ENCODE measurements around the gene NPR2. TPM values are rescaled to one million over a fixed set of nuclear protein-coding genes. Genes with fewer than 3 reads are reported as not detected.

Gene NPR2
- total and polyA plus RNA-seq, 3 experiments from 2014 or later = 0.26 to 8.6 (median 5.2) TPM

DNA sequence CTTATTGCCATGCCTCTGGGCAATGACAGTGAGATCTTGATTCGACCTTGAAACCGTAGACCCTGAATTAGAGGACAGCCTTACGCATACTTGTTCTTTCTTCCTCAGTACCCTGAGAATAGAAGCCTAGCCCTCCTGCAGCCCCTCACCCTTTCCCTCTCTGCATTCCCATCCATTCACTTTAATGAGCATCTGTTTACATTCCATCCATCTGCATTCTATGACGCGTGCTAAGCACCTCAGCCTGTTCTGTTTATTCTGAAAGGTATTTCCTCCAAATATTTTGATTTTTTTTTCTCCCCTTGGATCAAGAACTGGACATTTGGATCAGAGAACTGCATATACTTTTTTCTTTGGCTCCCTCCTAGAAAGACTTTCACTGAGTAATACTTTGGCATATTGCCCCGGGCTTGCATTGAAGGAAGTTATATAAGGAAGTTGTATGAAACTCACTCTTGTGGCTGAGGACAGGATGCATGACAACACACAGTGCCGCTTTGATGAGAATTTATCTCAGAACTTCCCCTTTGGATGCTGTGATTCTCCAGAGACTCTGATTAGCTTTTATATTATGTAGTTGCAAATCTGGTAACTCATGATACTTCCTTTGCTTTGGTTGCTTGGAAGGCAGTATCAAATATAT is 53.4 kb downstream of the NPR2 start:
- H3K36me3 ChIP-seq (ENCODE audit: insufficient read depth, low read length) = no peaks in the 10 kb centered on the region
- no peaks in the 10 kb centered on the region for H3K27me3 ChIP-seq (ENCODE audit: insufficient read depth, low read length, poor library complexity, severe bottlenecking)
- H3K9me3 Mint-ChIP-seq = no peaks in the 10 kb centered on the region
- H3K9me3 ChIP-seq (ENCODE audit: low read length) = no peaks in the 10 kb centered on the region
- no peak overlapping the region for H3K27ac ChIP-seq (ENCODE audit: low read depth, low read length)
- H3K4me3 Mint-ChIP-seq = no peak overlapping the region
- H3K27me3 Mint-ChIP-seq = no peaks in the 10 kb centered on the region
- no peak overlapping the region for H3K4me3 ChIP-seq (ENCODE audit: low read length)
- peak overlapping the region in 6 of 8 donors; percentile 8 to 74 (median 46) for H3K27ac Mint-ChIP-seq
- H3K4me1 Mint-ChIP-seq = peaks cover 16 to 17% (median 16%) of the 10 kb centered on the region in 3 donors
- CTCF ChIA-PET = no interaction called here
- POLR2A ChIA-PET = no interaction called here
- H3K36me3 Mint-ChIP-seq = peaks cover 5 to 17% (median 6%) of the 10 kb centered on the region in 3 donors
- H3K4me1 ChIP-seq (ENCODE audit: insufficient read depth, low read length) = peaks cover 18% of the 10 kb centered on the region
- DNase-seq = peak in 2 of 5 donors; percentile 46 to 68

DNA sequence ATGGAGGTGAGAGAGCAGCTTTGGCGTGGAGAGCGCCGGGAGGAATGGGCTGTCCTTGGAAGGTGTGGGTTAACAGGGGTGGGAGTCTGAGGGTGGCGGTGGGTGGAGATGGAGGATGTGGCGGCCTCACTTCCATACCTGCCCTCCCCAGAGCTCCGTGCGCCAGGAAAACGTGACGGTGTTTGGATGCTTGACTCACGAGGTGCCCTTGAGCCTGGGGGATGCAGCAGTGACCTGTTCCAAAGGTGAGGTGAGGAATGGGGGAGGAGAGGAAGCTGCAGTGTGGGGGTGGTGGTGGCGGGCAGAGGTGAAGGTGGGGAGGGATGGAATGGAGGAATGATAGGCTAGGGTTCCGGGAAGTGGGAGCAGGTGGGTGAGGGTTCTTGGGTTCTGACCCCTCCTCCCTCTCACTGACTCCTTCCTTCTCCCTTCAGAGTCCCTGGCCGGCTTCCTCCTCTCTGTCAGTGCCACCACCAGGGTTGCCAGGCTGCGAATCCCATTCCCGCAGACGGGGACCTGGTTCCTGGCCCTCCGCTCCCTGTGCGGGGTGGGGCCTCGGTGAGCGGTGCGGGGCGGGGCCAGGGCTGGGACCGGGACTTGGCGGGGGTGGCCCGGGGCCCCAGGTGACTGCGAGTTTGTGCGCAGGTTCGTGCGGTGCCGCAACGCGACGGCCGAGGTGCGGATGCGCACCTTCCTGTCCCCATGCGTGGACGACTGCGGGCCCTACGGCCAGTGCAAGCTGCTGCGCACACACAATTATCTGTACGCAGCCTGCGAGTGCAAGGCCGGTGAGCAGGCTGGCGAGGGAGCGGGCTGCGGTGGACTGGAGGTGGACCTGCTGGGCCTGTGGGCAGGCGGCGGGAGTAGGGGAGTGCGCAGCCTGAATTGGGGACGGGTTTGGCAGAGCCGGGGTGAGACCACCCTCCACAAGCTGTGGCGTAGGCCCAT is 54.7 kb downstream of the NPR2 start:
- Histone ChIP-seq H3K4me3 (ENCODE audit: low read length) (no peak overlapping the region), H3K27me3 (ENCODE audit: insufficient read depth, low read length, poor library complexity, severe bottlenecking) (no peaks in the 10 kb centered on the region), H3K27ac (ENCODE audit: low read depth, low read length) (no peak overlapping the region), H3K36me3 (ENCODE audit: insufficient read depth, low read length) (no peaks in the 10 kb centered on the region), H3K4me1 (ENCODE audit: insufficient read depth, low read length) (peaks cover 18% of the 10 kb centered on the region), H3K9me3 (ENCODE audit: low read length) (no peaks in the 10 kb centered on the region)
- Mint-ChIP-seq H3K4me1 (peaks cover 16 to 17% (median 16%) of the 10 kb centered on the region in 3 donors), H3K4me3 (no peak overlapping the region), H3K27me3 (no peaks in the 10 kb centered on the region), H3K9me3 (no peaks in the 10 kb centered on the region), H3K27ac (peak overlapping the region in 2 of 8 donors; percentile 29 to 78), H3K36me3 (peaks cover 5 to 17% (median 6%) of the 10 kb centered on the region in 3 donors)
- CTCF ChIA-PET = interaction anchor here (1.0 to 1.2 kb wide), 2 partner anchors 11 to 12 kb away, joined by 3 to 4 read pairs; no protein-coding TSS in a partner anchor
- POLR2A ChIA-PET = no interaction called here
- no peak for DNase-seq

DNA sequence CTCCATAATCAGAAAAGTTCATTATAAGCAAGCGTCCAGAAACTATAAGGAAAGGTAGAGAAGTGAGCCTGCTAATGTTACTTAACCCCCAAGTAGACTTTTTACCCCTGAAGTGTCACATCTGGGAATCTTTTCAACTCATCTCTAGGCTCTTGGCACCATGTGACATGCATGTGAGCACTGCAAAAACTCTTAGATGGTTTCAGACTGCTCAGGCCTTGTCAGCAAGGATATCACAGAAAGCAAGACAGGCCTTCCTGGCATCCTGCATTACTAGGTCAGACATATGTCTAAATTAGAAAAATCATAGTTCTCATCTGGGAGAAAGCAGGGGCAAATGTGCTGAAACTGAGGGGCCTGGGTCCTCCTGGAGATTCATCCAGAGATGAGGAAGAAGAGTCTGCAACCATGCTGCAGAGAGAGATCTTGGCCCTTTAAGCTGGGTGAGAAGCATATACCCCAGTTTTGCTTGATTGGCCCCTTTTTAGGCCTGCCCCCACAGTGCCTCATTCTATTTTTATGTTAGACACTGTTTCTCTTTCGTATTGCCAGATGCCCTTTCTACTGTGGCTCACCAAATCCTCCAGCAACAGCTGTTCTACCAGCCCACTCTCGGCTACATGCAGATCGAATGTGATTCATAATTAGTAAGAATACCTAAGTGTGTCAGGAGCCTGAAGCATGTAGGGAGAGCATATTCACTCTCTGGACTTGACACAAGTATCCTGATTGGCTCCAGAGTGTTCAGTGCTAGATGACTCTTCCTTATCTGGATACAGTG is 56.6 kb downstream of the NPR2 start:
- POLR2A ChIA-PET = no interaction called here

GRCh38 chr9:35852267-35852815 is 61.0 kb downstream of the NPR2 start:
- no peaks in the 10 kb centered on the region for H3K36me3 ChIP-seq (ENCODE audit: insufficient read depth, low read length)
- Mint-ChIP-seq H3K9me3 (no peaks in the 10 kb centered on the region), H3K27me3 (peaks cover 0 to 2% of the 10 kb centered on the region in 2 donors), H3K27ac (no peak overlapping the region), H3K36me3 (peaks cover 3 to 11% (median 4%) of the 10 kb centered on the region in 3 donors), H3K4me3 (no peak overlapping the region), H3K4me1 (peaks cover 0 to 1% (median 0%) of the 10 kb centered on the region in 3 donors)
- H3K27ac ChIP-seq (ENCODE audit: low read depth, low read length) = no peak overlapping the region
- ChIA-PET CTCF (interaction anchor here (1.4 to 2.1 kb wide), 2 partner anchors 26 to 30 kb away, joined by 5 to 6 read pairs; no protein-coding TSS in a partner anchor), POLR2A (no interaction called here)
- DNase-seq = no peak
- H3K9me3 ChIP-seq (ENCODE audit: low read length) = no peaks in the 10 kb centered on the region
- H3K4me3 ChIP-seq (ENCODE audit: low read length) = no peak overlapping the region
- H3K4me1 ChIP-seq (ENCODE audit: insufficient read depth, low read length) = no peaks in the 10 kb centered on the region
- H3K27me3 ChIP-seq (ENCODE audit: insufficient read depth, low read length, poor library complexity, severe bottlenecking) = no peaks in the 10 kb centered on the region

More for the DNA sequence above, 56.6 kb downstream of the NPR2 start:
- Mint-ChIP-seq H3K36me3 (peaks cover 5 to 17% (median 6%) of the 10 kb centered on the region in 3 donors), H3K27ac (peak overlapping the region in 2 of 8 donors; percentile 7 to 14), H3K4me1 (peaks cover 16 to 17% (median 16%) of the 10 kb centered on the region in 3 donors), H3K4me3 (no peak overlapping the region), H3K27me3 (no peaks in the 10 kb centered on the region), H3K9me3 (no peaks in the 10 kb centered on the region)
- no peak for DNase-seq
- Histone ChIP-seq H3K36me3 (ENCODE audit: insufficient read depth, low read length) (no peaks in the 10 kb centered on the region), H3K4me1 (ENCODE audit: insufficient read depth, low read length) (peaks cover 18% of the 10 kb centered on the region), H3K27me3 (ENCODE audit: insufficient read depth, low read length, poor library complexity, severe bottlenecking) (no peaks in the 10 kb centered on the region), H3K4me3 (ENCODE audit: low read length) (no peak overlapping the region), H3K9me3 (ENCODE audit: low read length) (no peaks in the 10 kb centered on the region), H3K27ac (ENCODE audit: low read depth, low read length) (no peak overlapping the region)
- CTCF ChIA-PET = interaction anchor here (1.2 kb wide), 1 partner anchor 9 kb away, joined by 3 read pairs; no protein-coding TSS in a partner anchor

DNA sequence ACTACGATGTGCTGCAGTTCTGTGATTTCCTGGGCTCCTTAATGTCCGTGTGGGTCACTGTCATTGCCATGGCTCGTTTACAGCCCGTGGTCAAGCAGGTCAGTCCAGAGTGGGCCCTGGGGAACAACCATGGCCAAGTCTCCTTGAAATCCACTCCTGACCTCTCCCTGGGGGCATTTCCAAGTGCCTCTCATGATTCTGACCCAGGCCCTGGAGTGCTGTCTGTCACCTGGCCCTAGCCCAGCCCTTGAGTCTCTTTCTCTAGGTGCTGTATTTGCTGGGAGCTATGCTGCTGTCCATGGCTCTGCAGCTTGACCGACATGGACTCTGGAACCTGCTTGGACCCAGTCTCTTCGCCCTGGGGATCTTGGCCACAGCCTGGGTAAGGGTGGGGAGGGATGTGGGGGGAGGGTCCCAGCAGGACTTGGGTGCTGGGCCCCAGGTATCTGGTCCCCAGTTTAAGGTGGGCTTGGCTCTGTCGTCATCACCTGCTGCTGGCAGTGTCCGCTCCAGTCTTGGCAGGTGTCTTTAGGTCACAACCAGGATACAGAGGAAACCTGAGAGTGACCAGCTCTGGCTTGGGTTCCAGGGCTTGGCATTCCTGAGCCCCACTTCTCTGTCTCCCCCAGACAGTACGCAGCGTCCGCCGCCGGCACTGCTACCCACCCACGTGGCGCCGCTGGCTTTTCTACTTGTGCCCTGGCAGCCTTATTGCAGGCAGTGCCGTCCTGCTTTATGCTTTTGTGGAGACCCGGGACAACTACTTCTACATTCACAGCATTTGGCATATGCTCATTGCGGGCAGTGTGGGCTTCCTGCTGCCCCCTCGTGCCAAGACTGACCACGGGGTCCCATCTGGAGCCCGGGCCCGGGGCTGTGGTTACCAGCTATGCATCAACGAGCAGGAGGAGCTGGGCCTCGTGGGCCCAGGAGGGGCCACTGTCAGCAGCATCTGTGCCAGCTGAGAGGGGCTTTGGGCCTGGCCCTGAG is 61.8 kb downstream of the NPR2 start:
- Mint-ChIP-seq H3K4me1 (no peaks in the 10 kb centered on the region), H3K27ac (no peak overlapping the region), H3K9me3 (no peaks in the 10 kb centered on the region), H3K27me3 (peaks cover 0 to 2% of the 10 kb centered on the region in 2 donors), H3K36me3 (peaks cover 0 to 4% (median 2%) of the 10 kb centered on the region in 3 donors), H3K4me3 (no peak overlapping the region)
- no peaks in the 10 kb centered on the region for H3K27me3 ChIP-seq (ENCODE audit: insufficient read depth, low read length, poor library complexity, severe bottlenecking)
- no peaks in the 10 kb centered on the region for H3K4me1 ChIP-seq (ENCODE audit: insufficient read depth, low read length)
- H3K27ac ChIP-seq (ENCODE audit: low read depth, low read length) = no peak overlapping the region
- H3K9me3 ChIP-seq (ENCODE audit: low read length) = no peaks in the 10 kb centered on the region
- ChIA-PET POLR2A (no interaction called here), CTCF (no interaction called here)
- no peak overlapping the region for H3K4me3 ChIP-seq (ENCODE audit: low read length)
- DNase-seq = no peak
- no peaks in the 10 kb centered on the region for H3K36me3 ChIP-seq (ENCODE audit: insufficient read depth, low read length)

GRCh38 chr9:35854091-35854762 is 62.8 kb downstream of the NPR2 start:
- POLR2A ChIA-PET = no interaction called here
- CTCF ChIA-PET = no interaction called here

More at GRCh38 chr9:35854091-35854762, 62.8 kb downstream of the NPR2 start:
- Histone ChIP-seq H3K4me3 (ENCODE audit: low read length) (no peak overlapping the region), H3K9me3 (ENCODE audit: low read length) (no peaks in the 10 kb centered on the region), H3K27me3 (ENCODE audit: insufficient read depth, low read length, poor library complexity, severe bottlenecking) (no peaks in the 10 kb centered on the region), H3K4me1 (ENCODE audit: insufficient read depth, low read length) (no peaks in the 10 kb centered on the region), H3K27ac (ENCODE audit: low read depth, low read length) (no peak overlapping the region), H3K36me3 (ENCODE audit: insufficient read depth, low read length) (no peaks in the 10 kb centered on the region)
- Mint-ChIP-seq H3K4me3 (no peak overlapping the region), H3K36me3 (no peaks in the 10 kb centered on the region), H3K4me1 (peaks cover 0 to 6% (median 5%) of the 10 kb centered on the region in 3 donors), H3K27ac (peak overlapping the region in 1 of 8 donors; percentile 60), H3K9me3 (no peaks in the 10 kb centered on the region), H3K27me3 (peaks cover 0 to 3% of the 10 kb centered on the region in 2 donors)
- DNase-seq = no peak
